Mucosa of stomach (tissue), 1 donor: Measurements from ENCODE around the gene MRC1.

ENCODE experiments used
- H3K27me3 ChIP-seq: one replicate; pipeline ENCODE4 v1.7.0; 2013; ENCODE audit warnings: mild to moderate bottlenecking, low read length; ENCODE audit not compliant: control insufficient read depth, insufficient read depth
- H3K36me3 ChIP-seq: one replicate; pipeline ENCODE4 v1.7.0; 2013; ENCODE audit warnings: low read length; ENCODE audit not compliant: control insufficient read depth, insufficient read depth
- H3K4me1 ChIP-seq: one replicate; pipeline ENCODE4 v1.7.0; 2013; ENCODE audit warnings: mild to moderate bottlenecking, low read length; ENCODE audit not compliant: control insufficient read depth, insufficient read depth
- H3K4me3 ChIP-seq: one replicate; pipeline ENCODE4 v1.7.0; 2013; ENCODE audit warnings: low read length
- H3K9ac ChIP-seq: one replicate; pipeline ENCODE4 v1.7.0; 2013; ENCODE audit warnings: mild to moderate bottlenecking, low read length, moderate library complexity
- H3K9me3 ChIP-seq: one replicate; pipeline ENCODE4 v1.7.0; 2013; ENCODE audit warnings: mild to moderate bottlenecking, low read length, moderate library complexity; ENCODE audit not compliant: control insufficient read depth
- donor health status: Pancreatic carcinoma.

MRC1 gene

GRCh38 chr10:17831341-17831740 is 22.2 kb downstream of the MRC1 start:
- H3K9me3 ChIP-seq: no peaks in the 10 kb centered on the region

GRCh38 chr10:17831896-17832295 is 22.7 kb downstream of the MRC1 start:
- no peaks in the 10 kb centered on the region for H3K27me3 ChIP-seq
- no peaks in the 10 kb centered on the region for H3K36me3 ChIP-seq
- peaks cover under 1% of the 10 kb centered on the region for H3K4me1 ChIP-seq
- no peaks in the 10 kb centered on the region for H3K9me3 ChIP-seq
- no peak overlapping the region for H3K4me3 ChIP-seq
- H3K9ac ChIP-seq: no peak overlapping the region

More at GRCh38 chr10:17831341-17831740, 22.2 kb downstream of the MRC1 start:
- Histone ChIP-seq H3K36me3 (no peaks in the 10 kb centered on the region), H3K4me3 (no peak overlapping the region), H3K9ac (no peak overlapping the region), H3K27me3 (no peaks in the 10 kb centered on the region), H3K4me1 (no peaks in the 10 kb centered on the region)

GRCh38 chr10:17833656-17834055 is 24.5 kb downstream of the MRC1 start:
- Histone ChIP-seq H3K4me3 (no peak overlapping the region), H3K4me1 (peaks cover 4% of the 10 kb centered on the region), H3K9me3 (no peaks in the 10 kb centered on the region), H3K36me3 (no peaks in the 10 kb centered on the region), H3K27me3 (no peaks in the 10 kb centered on the region), H3K9ac (no peak overlapping the region)

- no peak overlapping the region for H3K4me3 ChIP-seq
- H3K36me3 ChIP-seq: no peaks in the 10 kb centered on the region
- no peaks in the 10 kb centered on the region for H3K27me3 ChIP-seq
- peaks cover 4% of the 10 kb centered on the region for H3K4me1 ChIP-seq
- H3K9ac ChIP-seq: no peak overlapping the region
- no peaks in the 10 kb centered on the region for H3K9me3 ChIP-seq
These were observed 26.5 kb downstream of the MRC1 start for GRCh38 chr10:17835688-17836087.

GRCh38 chr10:17836942-17837341 is 27.8 kb downstream of the MRC1 start:
- H3K4me1 ChIP-seq: peaks cover 4% of the 10 kb centered on the region
- no peaks in the 10 kb centered on the region for H3K9me3 ChIP-seq
- H3K36me3 ChIP-seq: no peaks in the 10 kb centered on the region
- no peaks in the 10 kb centered on the region for H3K27me3 ChIP-seq
- H3K9ac ChIP-seq: no peak overlapping the region
- no peak overlapping the region for H3K4me3 ChIP-seq

- Histone ChIP-seq H3K9ac (no peak overlapping the region), H3K9me3 (no peaks in the 10 kb centered on the region), H3K27me3 (no peaks in the 10 kb centered on the region), H3K4me3 (no peak overlapping the region), H3K36me3 (no peaks in the 10 kb centered on the region), H3K4me1 (peaks cover 4% of the 10 kb centered on the region)
These were observed 29.0 kb downstream of the MRC1 start for GRCh38 chr10:17838080-17838648.

- Histone ChIP-seq H3K9me3 (no peaks in the 10 kb centered on the region), H3K9ac (no peak overlapping the region), H3K4me3 (no peak overlapping the region), H3K36me3 (no peaks in the 10 kb centered on the region), H3K4me1 (peaks cover 4% of the 10 kb centered on the region), H3K27me3 (no peaks in the 10 kb centered on the region)
These were observed 31.9 kb downstream of the MRC1 start for GRCh38 chr10:17841050-17841449.

GRCh38 chr10:17842641-17843040 is 33.5 kb downstream of the MRC1 start:
- Histone ChIP-seq H3K36me3 (no peaks in the 10 kb centered on the region), H3K9me3 (no peaks in the 10 kb centered on the region), H3K4me3 (no peak overlapping the region), H3K27me3 (no peaks in the 10 kb centered on the region), H3K9ac (no peak overlapping the region), H3K4me1 (no peaks in the 10 kb centered on the region)

- H3K4me1 ChIP-seq: no peaks in the 10 kb centered on the region
- H3K4me3 ChIP-seq: no peak overlapping the region
These were observed 38.6 kb downstream of the MRC1 start for GRCh38 chr10:17847585-17848296.

GRCh38 chr10:17848646-17849045 is 39.5 kb downstream of the MRC1 start:
- H3K4me3 ChIP-seq: no peak overlapping the region
- no peaks in the 10 kb centered on the region for H3K36me3 ChIP-seq
- no peaks in the 10 kb centered on the region for H3K9me3 ChIP-seq
- H3K4me1 ChIP-seq: no peaks in the 10 kb centered on the region
- no peaks in the 10 kb centered on the region for H3K27me3 ChIP-seq
- no peak overlapping the region for H3K9ac ChIP-seq

More at GRCh38 chr10:17847585-17848296, 38.6 kb downstream of the MRC1 start:
- Histone ChIP-seq H3K36me3 (no peaks in the 10 kb centered on the region), H3K27me3 (no peaks in the 10 kb centered on the region), H3K9ac (no peak overlapping the region), H3K9me3 (no peaks in the 10 kb centered on the region)

- Histone ChIP-seq H3K9ac (no peak overlapping the region), H3K27me3 (no peaks in the 10 kb centered on the region), H3K4me1 (no peaks in the 10 kb centered on the region), H3K9me3 (no peaks in the 10 kb centered on the region), H3K36me3 (no peaks in the 10 kb centered on the region), H3K4me3 (no peak overlapping the region)
These were observed 41.4 kb downstream of the MRC1 start for GRCh38 chr10:17850501-17850900.

GRCh38 chr10:17851611-17852010 is 42.5 kb downstream of the MRC1 start:
- Histone ChIP-seq H3K4me1 (no peaks in the 10 kb centered on the region), H3K9me3 (no peaks in the 10 kb centered on the region), H3K9ac (no peak overlapping the region), H3K27me3 (no peaks in the 10 kb centered on the region), H3K36me3 (no peaks in the 10 kb centered on the region), H3K4me3 (no peak overlapping the region)
